Ramos (cell line): ENCODE measurements around the gene ARPC5.
"Not testable (repeated sequence)": the region's sequence is repeated elsewhere in the genome, so short reads cannot be mapped to it uniquely, and the experiment has no call there.

Experiments
- in situ Hi-C: fragments of 300-500 bp; cut with MboI; formaldehyde crosslinking; loops from one replicate; pipeline ENCODE4 v1.14.3; 2022; ENCODE audit warnings: low sequenced_read_pairs; ENCODE audit not compliant: unreplicated experiment

The ARPC5 gene

GRCh38 chr1:183619781-183620180 lies 15.8 kb downstream of the ARPC5 start:
- in situ Hi-C loops = loop anchor here (5.0 to 10.0 kb wide), 2 partner anchors 145 to 337 kb away; partner anchors contain the start of gene SMG7

GRCh38 chr1:183618202-183618601 lies 17.4 kb downstream of the ARPC5 start:
- in situ Hi-C loops = not testable (repeated sequence)

- in situ Hi-C loops = not testable (repeated sequence)
These were observed 22.6 kb downstream of the ARPC5 start for GRCh38 chr1:183612975-183613374.

- in situ Hi-C loops = no loop called here
These were observed 23.2 kb downstream of the ARPC5 start for GRCh38 chr1:183612407-183612806.

- in situ Hi-C loops = no loop called here
These were observed 24.6 kb downstream of the ARPC5 start for GRCh38 chr1:183611021-183611420.

- in situ Hi-C loops = no loop called here
These were observed 25.7 kb downstream of the ARPC5 start for GRCh38 chr1:183609759-183610452.

- in situ Hi-C loops = no loop called here
These were observed 26.3 kb downstream of the ARPC5 start for GRCh38 chr1:183609313-183609712.

GRCh38 chr1:183607322-183607980 lies 28.1 kb downstream of the ARPC5 start:
- in situ Hi-C loops = no loop called here

- in situ Hi-C loops = no loop called here
These were observed 29.7 kb downstream of the ARPC5 start for GRCh38 chr1:183605904-183606303.

- in situ Hi-C loops = no loop called here
These were observed 30.8 kb downstream of the ARPC5 start for GRCh38 chr1:183604815-183605214.

- in situ Hi-C loops = no loop called here
These were observed 31.4 kb downstream of the ARPC5 start for GRCh38 chr1:183604038-183604808.

GRCh38 chr1:183602510-183602909 lies 33.1 kb downstream of the ARPC5 start:
- in situ Hi-C loops = no loop called here

GRCh38 chr1:183600634-183601033 lies 34.9 kb downstream of the ARPC5 start:
- in situ Hi-C loops = no loop called here

GRCh38 chr1:183600136-183600535 lies 35.4 kb downstream of the ARPC5 start:
- in situ Hi-C loops = no loop called here

- in situ Hi-C loops = no loop called here
These were observed 37.2 kb downstream of the ARPC5 start for GRCh38 chr1:183598386-183598785.

GRCh38 chr1:183597656-183598347 lies 37.8 kb downstream of the ARPC5 start:
- in situ Hi-C loops = no loop called here

GRCh38 chr1:183596500-183596899 lies 39.1 kb downstream of the ARPC5 start:
- in situ Hi-C loops = no loop called here

- in situ Hi-C loops = no loop called here
These were observed 40.0 kb downstream of the ARPC5 start for GRCh38 chr1:183595537-183595936.

- in situ Hi-C loops = no loop called here
These were observed 42.2 kb downstream of the ARPC5 start for GRCh38 chr1:183593356-183593755.

- in situ Hi-C loops = no loop called here
These were observed 42.9 kb downstream of the ARPC5 start for GRCh38 chr1:183592733-183593132.
